GM23338 (cell line): ENCODE results near the gene HMCN2. TPM values are rescaled to one million over a fixed set of nuclear protein-coding genes. Genes with fewer than 3 reads are reported as not detected.

Source experiments
- CREB1 ChIP-seq: fragments of 250-450 bp; sonication (Bioruptor Pico); IDR thresholded peaks from 2 replicates; pipeline ENCODE4 v1.5.0; 2020; ENCODE audit warnings: low read depth, mild to moderate bottlenecking, moderate library complexity
- EZH2 ChIP-seq: fragments of 200-600 bp; sonication (generic); IDR thresholded peaks from one replicate; pipeline ENCODE4 v1.8.0; 2017; ENCODE audit warnings: antibody characterized with exemption, mild to moderate bottlenecking, low read depth; ENCODE audit not compliant: unreplicated experiment
- EZH2phosphoT487 ChIP-seq: fragments of 200-600 bp; sonication (generic); IDR thresholded peaks from one replicate; pipeline ENCODE4 v1.8.1; 2018; ENCODE audit warnings: antibody characterized with exemption; ENCODE audit not compliant: unreplicated experiment
- JUNB ChIP-seq: IDR thresholded peaks from one replicate; pipeline ENCODE4 v1.6.1; 2016; ENCODE audit warnings: antibody characterized with exemption; ENCODE audit not compliant: unreplicated experiment
- NANOG ChIP-seq: IDR thresholded peaks from 2 replicates; pipeline ENCODE4 v1.6.1; 2016; ENCODE audit warnings: antibody characterized with exemption, borderline replicate concordance
- POLR2AphosphoS5 ChIP-seq: IDR thresholded peaks from 2 replicates; pipeline ENCODE4 v1.6.1; 2016; ENCODE audit warnings: antibody characterized with exemption, low read depth
- STAT1 ChIP-seq: IDR thresholded peaks from one replicate; pipeline ENCODE4 v1.6.1; 2016; ENCODE audit warnings: antibody characterized with exemption; ENCODE audit not compliant: unreplicated experiment
- ZNF114 ChIP-seq: fragments of 250-450 bp; sonication (Bioruptor Pico); IDR thresholded peaks from 2 replicates; pipeline ENCODE4 v1.5.0; 2020; ENCODE audit warnings: mild to moderate bottlenecking, moderate library complexity
- ZNF331 ChIP-seq: fragments of 250-450 bp; sonication (Bioruptor Pico); IDR thresholded peaks from 2 replicates; pipeline ENCODE4 v1.5.0; 2020; ENCODE audit warnings: low read depth, mild to moderate bottlenecking, moderate library complexity
- polyA plus RNA-seq: library from polyadenylated mRNA; unstranded; fragments of >200 nt; fragmentation: Nextera tagmentation; extraction: Ambion mirVana; gene quantifications from 2 replicates; pipeline ENCODE4 v1.2.1, GENCODE V29; 2016
- total RNA-seq: library from RNA; depleted of rRNA; stranded (reverse); fragments of >200 nt; shearing (Covaris generic); gene quantifications from 2 replicates; pipeline ENCODE4 v1.2.3, GENCODE V29; 2014
- TF ChIP-seq, protein P1 (sequence below): fragments of 250-450 bp; sonication (Bioruptor Pico); IDR thresholded peaks from 2 replicates; pipeline ENCODE4 v1.5.0; 2020; ENCODE audit warnings: mild to moderate bottlenecking, moderate library complexity
- TF ChIP-seq, protein P2 (sequence below), 2 experiments: fragments of 200-600 bp in 1 of 2; sonication (generic) in 1 of 2; conservative IDR thresholded peaks; 2 replicates each; pipeline versions ENCODE4 v1.5.1 to v1.6.1; 2016 to 2017; ENCODE audit warnings: antibody characterized with exemption in 2 of 2, low read depth in 2 of 2, mild to moderate bottlenecking in 2 of 2, moderate library complexity in 1 of 2

The HMCN2 gene
- total and polyA plus RNA-seq, 2 experiments from 2014 or later, result 1.3 to 4.7 TPM

DNA sequence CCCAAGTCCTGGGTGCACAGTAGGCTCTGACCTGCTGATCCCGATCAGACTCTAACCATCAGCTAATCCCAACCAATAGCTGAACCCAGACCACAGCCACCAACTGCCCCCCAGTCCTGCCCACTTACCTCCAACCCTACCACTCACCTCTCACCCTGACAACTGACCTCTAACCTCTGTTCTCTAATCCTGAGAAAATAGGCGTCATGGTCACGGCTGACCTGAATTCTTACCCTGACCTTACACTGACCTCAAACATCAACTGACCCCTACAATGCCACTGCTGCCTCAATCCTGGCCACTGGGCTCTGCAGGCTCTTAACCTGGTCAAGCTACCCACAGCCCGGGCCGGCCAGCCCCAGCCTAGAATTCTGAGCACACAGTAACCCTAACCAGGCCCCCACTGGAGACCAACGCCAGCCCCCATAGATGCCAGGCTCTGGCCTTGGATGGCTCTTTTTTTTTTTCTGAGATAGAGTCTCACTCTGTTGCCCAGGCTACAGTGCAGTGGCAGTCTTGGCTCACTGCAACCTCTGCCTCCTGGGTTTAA lies 115.4 kb downstream of the HMCN2 start (continued):
- TF ChIP-seq, protein P1, sequence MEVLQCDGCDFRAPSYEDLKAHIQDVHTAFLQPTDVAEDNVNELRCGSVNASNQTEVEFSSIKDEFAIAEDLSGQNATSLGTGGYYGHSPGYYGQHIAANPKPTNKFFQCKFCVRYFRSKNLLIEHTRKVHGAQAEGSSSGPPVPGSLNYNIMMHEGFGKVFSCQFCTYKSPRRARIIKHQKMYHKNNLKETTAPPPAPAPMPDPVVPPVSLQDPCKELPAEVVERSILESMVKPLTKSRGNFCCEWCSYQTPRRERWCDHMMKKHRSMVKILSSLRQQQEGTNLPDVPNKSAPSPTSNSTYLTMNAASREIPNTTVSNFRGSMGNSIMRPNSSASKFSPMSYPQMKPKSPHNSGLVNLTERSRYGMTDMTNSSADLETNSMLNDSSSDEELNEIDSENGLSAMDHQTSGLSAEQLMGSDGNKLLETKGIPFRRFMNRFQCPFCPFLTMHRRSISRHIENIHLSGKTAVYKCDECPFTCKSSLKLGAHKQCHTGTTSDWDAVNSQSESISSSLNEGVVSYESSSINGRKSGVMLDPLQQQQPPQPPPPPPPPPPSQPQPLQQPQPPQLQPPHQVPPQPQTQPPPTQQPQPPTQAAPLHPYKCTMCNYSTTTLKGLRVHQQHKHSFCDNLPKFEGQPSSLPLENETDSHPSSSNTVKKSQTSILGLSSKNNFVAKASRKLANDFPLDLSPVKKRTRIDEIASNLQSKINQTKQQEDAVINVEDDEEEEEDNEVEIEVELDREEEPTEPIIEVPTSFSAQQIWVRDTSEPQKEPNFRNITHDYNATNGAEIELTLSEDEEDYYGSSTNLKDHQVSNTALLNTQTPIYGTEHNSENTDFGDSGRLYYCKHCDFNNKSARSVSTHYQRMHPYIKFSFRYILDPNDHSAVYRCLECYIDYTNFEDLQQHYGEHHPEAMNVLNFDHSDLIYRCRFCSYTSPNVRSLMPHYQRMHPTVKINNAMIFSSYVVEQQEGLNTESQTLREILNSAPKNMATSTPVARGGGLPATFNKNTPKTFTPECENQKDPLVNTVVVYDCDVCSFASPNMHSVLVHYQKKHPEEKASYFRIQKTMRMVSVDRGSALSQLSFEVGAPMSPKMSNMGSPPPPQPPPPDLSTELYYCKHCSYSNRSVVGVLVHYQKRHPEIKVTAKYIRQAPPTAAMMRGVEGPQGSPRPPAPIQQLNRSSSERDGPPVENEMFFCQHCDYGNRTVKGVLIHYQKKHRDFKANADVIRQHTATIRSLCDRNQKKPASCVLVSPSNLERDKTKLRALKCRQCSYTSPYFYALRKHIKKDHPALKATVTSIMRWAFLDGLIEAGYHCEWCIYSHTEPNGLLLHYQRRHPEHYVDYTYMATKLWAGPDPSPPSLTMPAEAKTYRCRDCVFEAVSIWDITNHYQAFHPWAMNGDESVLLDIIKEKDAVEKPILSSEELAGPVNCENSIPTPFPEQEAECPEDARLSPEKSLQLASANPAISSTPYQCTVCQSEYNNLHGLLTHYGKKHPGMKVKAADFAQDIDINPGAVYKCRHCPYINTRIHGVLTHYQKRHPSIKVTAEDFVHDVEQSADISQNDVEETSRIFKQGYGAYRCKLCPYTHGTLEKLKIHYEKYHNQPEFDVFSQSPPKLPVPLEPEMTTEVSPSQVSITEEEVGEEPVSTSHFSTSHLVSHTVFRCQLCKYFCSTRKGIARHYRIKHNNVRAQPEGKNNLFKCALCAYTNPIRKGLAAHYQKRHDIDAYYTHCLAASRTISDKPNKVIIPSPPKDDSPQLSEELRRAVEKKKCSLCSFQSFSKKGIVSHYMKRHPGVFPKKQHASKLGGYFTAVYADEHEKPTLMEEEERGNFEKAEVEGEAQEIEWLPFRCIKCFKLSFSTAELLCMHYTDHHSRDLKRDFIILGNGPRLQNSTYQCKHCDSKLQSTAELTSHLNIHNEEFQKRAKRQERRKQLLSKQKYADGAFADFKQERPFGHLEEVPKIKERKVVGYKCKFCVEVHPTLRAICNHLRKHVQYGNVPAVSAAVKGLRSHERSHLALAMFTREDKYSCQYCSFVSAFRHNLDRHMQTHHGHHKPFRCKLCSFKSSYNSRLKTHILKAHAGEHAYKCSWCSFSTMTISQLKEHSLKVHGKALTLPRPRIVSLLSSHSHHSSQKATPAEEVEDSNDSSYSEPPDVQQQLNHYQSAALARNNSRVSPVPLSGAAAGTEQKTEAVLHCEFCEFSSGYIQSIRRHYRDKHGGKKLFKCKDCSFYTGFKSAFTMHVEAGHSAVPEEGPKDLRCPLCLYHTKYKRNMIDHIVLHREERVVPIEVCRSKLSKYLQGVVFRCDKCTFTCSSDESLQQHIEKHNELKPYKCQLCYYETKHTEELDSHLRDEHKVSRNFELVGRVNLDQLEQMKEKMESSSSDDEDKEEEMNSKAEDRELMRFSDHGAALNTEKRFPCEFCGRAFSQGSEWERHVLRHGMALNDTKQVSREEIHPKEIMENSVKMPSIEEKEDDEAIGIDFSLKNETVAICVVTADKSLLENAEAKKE (CRISPR knock-in tag), result no peak
- TF ChIP-seq ZNF331 (CRISPR knock-in tag) (no peak), NANOG (no peak), ZNF114 (CRISPR knock-in tag) (no peak), JUNB (no peak), EZH2 (no peak), POLR2AphosphoS5 (no peak), CREB1 (no peak), EZH2phosphoT487 (no peak), STAT1 (no peak)
- TF ChIP-seq, protein P2, sequence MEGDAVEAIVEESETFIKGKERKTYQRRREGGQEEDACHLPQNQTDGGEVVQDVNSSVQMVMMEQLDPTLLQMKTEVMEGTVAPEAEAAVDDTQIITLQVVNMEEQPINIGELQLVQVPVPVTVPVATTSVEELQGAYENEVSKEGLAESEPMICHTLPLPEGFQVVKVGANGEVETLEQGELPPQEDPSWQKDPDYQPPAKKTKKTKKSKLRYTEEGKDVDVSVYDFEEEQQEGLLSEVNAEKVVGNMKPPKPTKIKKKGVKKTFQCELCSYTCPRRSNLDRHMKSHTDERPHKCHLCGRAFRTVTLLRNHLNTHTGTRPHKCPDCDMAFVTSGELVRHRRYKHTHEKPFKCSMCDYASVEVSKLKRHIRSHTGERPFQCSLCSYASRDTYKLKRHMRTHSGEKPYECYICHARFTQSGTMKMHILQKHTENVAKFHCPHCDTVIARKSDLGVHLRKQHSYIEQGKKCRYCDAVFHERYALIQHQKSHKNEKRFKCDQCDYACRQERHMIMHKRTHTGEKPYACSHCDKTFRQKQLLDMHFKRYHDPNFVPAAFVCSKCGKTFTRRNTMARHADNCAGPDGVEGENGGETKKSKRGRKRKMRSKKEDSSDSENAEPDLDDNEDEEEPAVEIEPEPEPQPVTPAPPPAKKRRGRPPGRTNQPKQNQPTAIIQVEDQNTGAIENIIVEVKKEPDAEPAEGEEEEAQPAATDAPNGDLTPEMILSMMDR (conservative IDR thresholded peaks at IDR 0.05; ENCODE audit: low read depth in 2 of 2), result no peak
